GM19043 (cell line): ENCODE data around the gene RPS15.

Experiments used
- ATAC-seq: cut with Tn5 transposase; IDR thresholded peaks from one replicate; pipeline ENCODE4 v1.9.1; 2021; ENCODE audit warnings: low read depth; ENCODE audit not compliant: unreplicated experiment

The RPS15 gene

GRCh38 chr19:1401138-1401888 is 36.9 kb upstream of the RPS15 start, which contains the start of gene GAMT:
TSS of gene GAMT (minus strand) at chr19:1401542. CDS start at chr19:1401476, 66 bp downstream.
- ATAC-seq: no peak

GRCh38 chr19:1401889-1402217 is 36.3 kb upstream of the RPS15 start:
- ATAC-seq: no peak

GRCh38 chr19:1402411-1403070 is 35.7 kb upstream of the RPS15 start:
- no peak for ATAC-seq

- peak; percentile 67 for ATAC-seq
Observed at GRCh38 chr19:1406774-1407527, 31.2 kb upstream of the RPS15 start.

- no peak for ATAC-seq
Observed at GRCh38 chr19:1407528-1408299, 30.5 kb upstream of the RPS15 start, which contains the start of gene DAZAP1. TSS of gene DAZAP1 (plus strand) at chr19:1407586. CDS start at chr19:1407774, 188 bp downstream.

- ATAC-seq: no peak
Observed at GRCh38 chr19:1408300-1409203, 29.6 kb upstream of the RPS15 start.

GRCh38 chr19:1409204-1410005 is 28.8 kb upstream of the RPS15 start:
- ATAC-seq: no peak

GRCh38 chr19:1410136-1410786 is 27.9 kb upstream of the RPS15 start:
- ATAC-seq: no peak

GRCh38 chr19:1410789-1411188 is 27.4 kb upstream of the RPS15 start:
- no peak for ATAC-seq

- ATAC-seq: no peak
Observed at GRCh38 chr19:1411255-1412191, 26.7 kb upstream of the RPS15 start.

- no peak for ATAC-seq
Observed at GRCh38 chr19:1412323-1412923, 25.8 kb upstream of the RPS15 start.

- ATAC-seq: no peak
Observed at GRCh38 chr19:1412995-1413800, 25.0 kb upstream of the RPS15 start.

GRCh38 chr19:1416014-1416841 is 22.0 kb upstream of the RPS15 start:
- ATAC-seq: no peak

- no peak for ATAC-seq
Observed at GRCh38 chr19:1417145-1417544, 21.1 kb upstream of the RPS15 start.
